Left ventricle myocardium inferior (tissue), 1 donor: Measurements from ENCODE around the gene AP3M1. TPM values are rescaled to one million over a fixed set of nuclear protein-coding genes. Genes with fewer than 3 reads are reported as not detected.
"Not testable (repeated sequence)": the region's sequence is repeated elsewhere in the genome, so short reads cannot be mapped to it uniquely, and the experiment has no call there.

Source experiments
- DNase-seq: peaks from one replicate; pipeline ENCODE4 v3.0.0-alpha.2; 2020
- H3K27ac ChIP-seq: fragments of 200-600 bp; replicated peaks from 2 replicates; pipeline ENCODE4 v1.8.0; 2021
- H3K27me3 ChIP-seq: fragments of 200-600 bp; 2 replicates; pipeline ENCODE4 v1.8.0; 2021; ENCODE audit warnings: low read depth
- H3K36me3 ChIP-seq: fragments of 200-600 bp; 2 replicates; pipeline ENCODE4 v1.8.0; 2021
- H3K4me1 ChIP-seq: fragments of 200-600 bp; 2 replicates; pipeline ENCODE4 v1.8.0; 2021
- H3K4me3 ChIP-seq: fragments of 200-600 bp; 2 replicates; pipeline ENCODE4 v1.8.0; 2021; ENCODE audit warnings: mild to moderate bottlenecking, moderate library complexity
- H3K9me3 ChIP-seq: fragments of 200-600 bp; replicated peaks from 2 replicates; pipeline ENCODE4 v1.8.0; 2021
- CTCF ChIP-seq: fragments of 200-600 bp; IDR thresholded peaks from 2 replicates; pipeline ENCODE4 v1.8.0; 2021; ENCODE audit warnings: antibody characterized with exemption, mild to moderate bottlenecking, borderline replicate concordance
- intact Hi-C: fragments of 100-400 bp; cut with micrococcal nuclease; formaldehyde crosslinking; loops from one replicate; pipeline ENCODE4 v1.11.0; 2022
- total RNA-seq: library from RNA; stranded (reverse); fragmentation: NEBNext Ultra II Directional; extraction: Animal tissue kit (Norgen Biotek cat#: 25700); gene quantifications from one replicate; pipeline ENCODE4 v1.2.1, GENCODE V29; 2021
- donor health status: DM: no; HTN: yes; CAD: no; lungs with severe emphysema.

Gene AP3M1
- total RNA-seq, 1 donor from 2014 or later = 30.6 TPM

GRCh38 chr10:74189999-74190421 lies 39.4 kb upstream of the AP3M1 start:
- DNase-seq = no peak
- H3K27ac ChIP-seq = peak overlapping the region; percentile 54
- no peaks in the 10 kb centered on the region for H3K36me3 ChIP-seq
- no peaks in the 10 kb centered on the region for H3K9me3 ChIP-seq
- no peak for TF ChIP-seq CTCF
- H3K4me3 ChIP-seq = peak overlapping the region; percentile 3
- H3K4me1 ChIP-seq = peaks cover 16% of the 10 kb centered on the region
- intact Hi-C loops = no loop called here
- H3K27me3 ChIP-seq = no peaks in the 10 kb centered on the region

GRCh38 chr10:74188617-74189016 lies 38.0 kb upstream of the AP3M1 start:
- H3K4me1 ChIP-seq = peaks cover 16% of the 10 kb centered on the region
- H3K27ac ChIP-seq, H3K4me3 ChIP-seq, DNase-seq, H3K9me3 ChIP-seq, H3K27me3 ChIP-seq, intact Hi-C loops, H3K36me3 ChIP-seq: not testable (repeated sequence)

GRCh38 chr10:74187237-74187636 lies 36.6 kb upstream of the AP3M1 start:
- H3K27me3 ChIP-seq = no peaks in the 10 kb centered on the region
- H3K27ac ChIP-seq = no peak overlapping the region
- no peak for DNase-seq
- no peaks in the 10 kb centered on the region for H3K36me3 ChIP-seq
- peaks cover 16% of the 10 kb centered on the region for H3K4me1 ChIP-seq
- no peaks in the 10 kb centered on the region for H3K9me3 ChIP-seq
- TF ChIP-seq CTCF = no peak
- intact Hi-C loops = no loop called here
- no peak overlapping the region for H3K4me3 ChIP-seq

- no peak overlapping the region for H3K4me3 ChIP-seq
- no peaks in the 10 kb centered on the region for H3K27me3 ChIP-seq
- no peaks in the 10 kb centered on the region for H3K9me3 ChIP-seq
- intact Hi-C loops = no loop called here
- no peak overlapping the region for H3K27ac ChIP-seq
- peaks cover 16% of the 10 kb centered on the region for H3K4me1 ChIP-seq
- TF ChIP-seq CTCF = no peak
- H3K36me3 ChIP-seq = no peaks in the 10 kb centered on the region
- DNase-seq = no peak
These were observed 36.0 kb upstream of the AP3M1 start for GRCh38 chr10:74186678-74187077.

GRCh38 chr10:74179111-74179710 lies 28.6 kb upstream of the AP3M1 start:
- DNase-seq = no peak
- peaks cover 21% of the 10 kb centered on the region for H3K4me1 ChIP-seq
- intact Hi-C loops = no loop called here

More at GRCh38 chr10:74179111-74179710, 28.6 kb upstream of the AP3M1 start:
- H3K36me3 ChIP-seq = no peaks in the 10 kb centered on the region
- no peaks in the 10 kb centered on the region for H3K27me3 ChIP-seq
- no peak overlapping the region for H3K4me3 ChIP-seq
- H3K27ac ChIP-seq = no peak overlapping the region
- TF ChIP-seq CTCF = no peak
- no peaks in the 10 kb centered on the region for H3K9me3 ChIP-seq
